Vagina (tissue), 2 donors: ENCODE measurements around the gene NUBPL. TPM values are rescaled to one million over a fixed set of nuclear protein-coding genes. Genes with fewer than 3 reads are reported as not detected.

Experiments
- DNase-seq, 2 donors: peaks; one replicate each; pipeline ENCODE4 v3.0.0-alpha.2; 2017; ENCODE audit errors: extremely low spot score in 2 of 2
- H3K27ac ChIP-seq: fragments of 200-600 bp; sonication (generic); one replicate; pipeline ENCODE4 v1.5.1; 2019
- H3K27me3 ChIP-seq: fragments of 200-600 bp; sonication (generic); one replicate; pipeline ENCODE4 v1.5.1; 2019
- H3K36me3 ChIP-seq, 2 donors: fragments of 200-600 bp; sonication (generic); one replicate each; pipeline ENCODE4 v1.5.1; 2017 to 2019
- H3K4me1 ChIP-seq: fragments of 200-600 bp; sonication (generic); one replicate; pipeline ENCODE4 v1.5.1; 2019
- H3K4me3 ChIP-seq, 2 donors: fragments of 200-600 bp; sonication (generic); 1 replicate in 1 of 2; 2 replicates in 1 of 2; pipeline ENCODE4 v1.5.1; 2016 to 2019
- H3K9me3 ChIP-seq: fragments of 200-600 bp; sonication (generic); one replicate; pipeline ENCODE4 v1.5.1; 2019
- POLR2A ChIP-seq, 2 donors: fragments of 450-650 bp; IDR thresholded peaks; one replicate each; pipeline ENCODE4 v1.6.1; 2017; ENCODE audit warnings: antibody characterized with exemption in 2 of 2, mild to moderate bottlenecking in 2 of 2, moderate library complexity in 2 of 2
- POLR2AphosphoS5 ChIP-seq, 2 donors: sonication (generic); formaldehyde crosslinking; IDR thresholded peaks; one replicate each; pipeline ENCODE4 v1.9.0; 2017; ENCODE audit warnings: antibody characterized with exemption in 2 of 2, mild to moderate bottlenecking in 2 of 2, low read depth in 1 of 2; ENCODE audit not compliant: insufficient read depth in 1 of 2
- intact Hi-C: fragments of 100-400 bp; cut with DNase I; formaldehyde crosslinking; loops from one replicate; pipeline ENCODE4 v1.15.1; 2023
- total RNA-seq: library from RNA; depleted of rRNA; stranded (reverse); fragments of >200 nt; gene quantifications from one replicate; pipeline ENCODE4 v1.2.3, GENCODE V29; 2016
- TF ChIP-seq, protein P1 (sequence below), 3 experiments: fragments of 450-650 bp in 2 of 3; fragments of 200-600 bp in 1 of 3; sonication (generic) in 1 of 3; IDR thresholded peaks; one replicate each; pipeline ENCODE4 v1.5.1; 2017 to 2019; ENCODE audit warnings: antibody characterized with exemption in 3 of 3, mild to moderate bottlenecking in 2 of 3, moderate library complexity in 2 of 3

The NUBPL gene
- total RNA-seq, 1 donor from 2014 or later, result 8.6 TPM

DNA sequence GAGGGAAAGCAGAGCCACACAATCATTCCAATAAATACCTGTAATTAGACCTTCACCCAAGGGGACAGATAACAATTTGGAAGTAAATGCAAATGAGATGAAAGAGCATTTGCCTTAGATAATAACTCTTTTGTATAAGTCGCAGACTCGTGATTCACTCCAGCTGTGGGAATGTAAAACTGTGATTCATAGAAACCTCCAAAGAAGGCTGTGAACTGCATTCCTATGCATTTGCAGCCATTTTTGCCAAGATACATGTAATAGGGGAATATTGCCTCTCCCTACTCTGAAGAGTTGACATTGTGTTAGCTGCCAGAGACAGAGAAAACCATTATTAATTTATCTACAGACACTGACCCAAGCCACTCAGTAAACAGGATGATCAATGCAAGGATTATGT is 334.0 kb downstream of the NUBPL start:
- no peaks in the 10 kb centered on the region for H3K9me3 ChIP-seq
- H3K36me3 ChIP-seq, result no peaks in the 10 kb centered on the region
- TF ChIP-seq POLR2A (IDR thresholded peaks at IDR 0.05) (no peak), POLR2AphosphoS5 (IDR thresholded peaks at IDR 0.05; ENCODE audit: insufficient read depth in 1 of 2, low read depth in 1 of 2) (no peak)
- TF ChIP-seq, protein P1, sequence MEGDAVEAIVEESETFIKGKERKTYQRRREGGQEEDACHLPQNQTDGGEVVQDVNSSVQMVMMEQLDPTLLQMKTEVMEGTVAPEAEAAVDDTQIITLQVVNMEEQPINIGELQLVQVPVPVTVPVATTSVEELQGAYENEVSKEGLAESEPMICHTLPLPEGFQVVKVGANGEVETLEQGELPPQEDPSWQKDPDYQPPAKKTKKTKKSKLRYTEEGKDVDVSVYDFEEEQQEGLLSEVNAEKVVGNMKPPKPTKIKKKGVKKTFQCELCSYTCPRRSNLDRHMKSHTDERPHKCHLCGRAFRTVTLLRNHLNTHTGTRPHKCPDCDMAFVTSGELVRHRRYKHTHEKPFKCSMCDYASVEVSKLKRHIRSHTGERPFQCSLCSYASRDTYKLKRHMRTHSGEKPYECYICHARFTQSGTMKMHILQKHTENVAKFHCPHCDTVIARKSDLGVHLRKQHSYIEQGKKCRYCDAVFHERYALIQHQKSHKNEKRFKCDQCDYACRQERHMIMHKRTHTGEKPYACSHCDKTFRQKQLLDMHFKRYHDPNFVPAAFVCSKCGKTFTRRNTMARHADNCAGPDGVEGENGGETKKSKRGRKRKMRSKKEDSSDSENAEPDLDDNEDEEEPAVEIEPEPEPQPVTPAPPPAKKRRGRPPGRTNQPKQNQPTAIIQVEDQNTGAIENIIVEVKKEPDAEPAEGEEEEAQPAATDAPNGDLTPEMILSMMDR (IDR thresholded peaks at IDR 0.05), result no peak

DNA sequence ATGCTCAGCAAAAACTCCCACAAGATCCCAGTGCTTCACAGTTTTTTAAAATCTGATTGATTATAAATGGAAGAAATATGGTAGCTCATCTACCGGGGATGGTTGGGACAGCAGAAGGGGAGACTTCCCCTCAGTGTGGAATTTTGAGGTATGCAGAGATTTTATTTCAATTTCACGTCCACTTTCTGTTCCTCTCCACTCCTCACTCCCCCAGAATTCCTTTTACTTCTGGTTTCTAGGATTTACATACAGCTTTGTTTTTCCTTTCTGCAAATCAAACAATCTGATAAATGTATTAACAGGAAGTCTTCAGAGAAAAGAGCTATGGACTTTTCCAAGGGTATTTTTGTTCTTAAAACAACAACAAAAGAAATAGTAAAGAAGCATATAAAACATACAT is 334.4 kb downstream of the NUBPL start:
- H3K9me3 ChIP-seq, result no peaks in the 10 kb centered on the region
- TF ChIP-seq, protein P1 (IDR thresholded peaks at IDR 0.05), result no peak
- TF ChIP-seq POLR2AphosphoS5 (IDR thresholded peaks at IDR 0.05; ENCODE audit: insufficient read depth in 1 of 2, low read depth in 1 of 2) (no peak), POLR2A (IDR thresholded peaks at IDR 0.05) (no peak)
- DNase-seq, result no peak
- no peak overlapping the region for H3K27ac ChIP-seq
- H3K4me1 ChIP-seq, result no peaks in the 10 kb centered on the region
- no peaks in the 10 kb centered on the region for H3K27me3 ChIP-seq
- no peaks in the 10 kb centered on the region for H3K36me3 ChIP-seq
- no peak overlapping the region for H3K4me3 ChIP-seq
- intact Hi-C loops, result no loop called here

More for the DNA sequence above, 334.0 kb downstream of the NUBPL start:
- H3K4me1 ChIP-seq, result no peaks in the 10 kb centered on the region
- no peaks in the 10 kb centered on the region for H3K27me3 ChIP-seq
- H3K27ac ChIP-seq, result no peak overlapping the region
- H3K4me3 ChIP-seq, result no peak overlapping the region
- DNase-seq, result no peak
- intact Hi-C loops, result no loop called here

DNA sequence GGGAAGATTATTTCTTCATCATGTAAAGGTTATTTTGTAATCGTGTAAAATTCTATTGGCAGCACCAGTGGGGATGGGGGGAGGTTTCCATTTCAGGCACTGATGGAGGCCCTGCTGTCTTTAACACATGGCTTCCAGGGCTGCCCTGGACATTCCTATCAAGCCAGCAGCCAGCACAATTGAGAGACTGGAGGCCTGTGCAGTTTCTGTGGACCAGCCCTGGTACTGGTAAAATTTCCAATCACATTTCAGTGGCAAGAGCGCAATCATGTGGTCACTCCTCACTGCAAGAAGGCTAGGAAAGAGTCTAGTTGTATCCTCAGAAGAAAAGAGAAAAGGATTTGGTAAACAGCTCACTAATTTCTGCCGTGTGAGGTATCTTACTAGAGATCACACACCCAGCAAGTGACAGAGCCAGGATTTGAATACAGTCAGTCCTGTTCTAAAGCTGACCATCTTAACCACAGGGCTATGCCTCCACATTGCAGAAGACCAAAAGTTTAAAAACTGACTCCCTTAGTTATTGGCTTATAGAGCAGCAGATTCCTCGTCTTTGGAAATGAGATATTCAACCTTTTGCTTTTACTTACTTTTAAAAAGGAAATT is 336.5 kb downstream of the NUBPL start:
- intact Hi-C loops, result no loop called here
- Histone ChIP-seq H3K4me1 (no peaks in the 10 kb centered on the region), H3K27ac (no peak overlapping the region), H3K4me3 (no peak overlapping the region), H3K36me3 (no peaks in the 10 kb centered on the region), H3K27me3 (no peaks in the 10 kb centered on the region), H3K9me3 (no peaks in the 10 kb centered on the region)
- TF ChIP-seq POLR2AphosphoS5 (IDR thresholded peaks at IDR 0.05; ENCODE audit: insufficient read depth in 1 of 2, low read depth in 1 of 2), result no peak
- TF ChIP-seq POLR2A (IDR thresholded peaks at IDR 0.05), result no peak
- TF ChIP-seq, protein P1 (IDR thresholded peaks at IDR 0.05), result no peak
- DNase-seq, result no peak

DNA sequence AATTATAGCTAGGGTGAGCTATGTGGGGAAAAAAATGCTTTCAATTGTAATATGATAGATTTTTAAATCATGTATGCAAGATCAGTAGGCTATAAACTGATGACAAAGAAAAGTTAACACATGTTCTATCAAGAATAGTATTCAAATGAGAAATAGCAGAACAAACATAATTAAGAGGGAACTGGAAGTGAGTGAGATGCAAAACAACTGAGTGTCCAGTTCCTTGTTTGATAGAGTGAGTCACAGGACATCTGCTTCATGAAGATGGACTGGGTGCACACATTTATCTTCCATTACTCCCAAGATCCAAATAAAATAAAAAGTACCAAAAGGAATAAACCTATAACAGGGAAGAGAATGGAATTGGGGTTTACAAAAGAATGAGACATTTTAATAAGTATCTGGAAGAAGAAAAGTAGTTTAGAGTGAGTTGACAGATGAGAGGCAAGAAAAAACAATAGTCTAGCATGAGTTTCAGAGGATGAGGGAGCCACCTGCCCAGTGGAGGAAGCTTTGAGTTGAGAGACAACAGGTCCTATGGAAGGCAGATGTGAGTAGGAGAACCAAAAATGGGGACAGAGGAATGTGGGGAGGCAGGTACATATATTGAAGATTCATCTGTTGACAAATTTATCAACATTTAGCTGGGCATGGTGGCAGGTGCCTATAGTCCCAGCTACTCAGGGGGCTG is 337.8 kb downstream of the NUBPL start:
- Histone ChIP-seq H3K9me3 (no peaks in the 10 kb centered on the region), H3K4me1 (no peaks in the 10 kb centered on the region), H3K36me3 (no peaks in the 10 kb centered on the region), H3K4me3 (no peak overlapping the region), H3K27me3 (no peaks in the 10 kb centered on the region), H3K27ac (no peak overlapping the region)
- intact Hi-C loops, result no loop called here
- no peak for TF ChIP-seq POLR2AphosphoS5 (IDR thresholded peaks at IDR 0.05; ENCODE audit: insufficient read depth in 1 of 2, low read depth in 1 of 2)
- TF ChIP-seq, protein P1 (IDR thresholded peaks at IDR 0.05), result no peak
- TF ChIP-seq POLR2A (IDR thresholded peaks at IDR 0.05), result no peak
- no peak for DNase-seq

DNA sequence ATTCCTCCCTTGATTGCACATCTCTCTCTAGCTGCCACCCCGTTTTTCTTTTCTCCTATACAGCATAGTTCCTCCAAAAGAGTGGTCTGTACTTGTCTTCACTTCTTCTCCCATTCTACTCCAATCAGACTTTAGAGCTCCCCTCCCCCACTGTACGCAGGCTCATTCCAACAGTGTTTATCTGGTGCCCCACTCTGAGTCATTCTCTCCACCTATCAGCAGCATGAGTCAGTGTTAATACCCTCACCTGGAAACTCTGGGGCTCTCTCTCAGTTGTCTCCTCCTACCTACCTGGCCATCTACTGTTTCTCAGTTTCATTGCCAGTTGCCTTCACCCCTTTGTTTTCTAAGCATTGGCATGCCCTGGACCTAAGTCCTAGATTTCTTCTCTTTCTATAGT is 340.8 kb downstream of the NUBPL start:
- Histone ChIP-seq H3K4me3 (no peak overlapping the region), H3K27ac (no peak overlapping the region), H3K27me3 (no peaks in the 10 kb centered on the region), H3K9me3 (no peaks in the 10 kb centered on the region), H3K4me1 (no peaks in the 10 kb centered on the region), H3K36me3 (no peaks in the 10 kb centered on the region)
- TF ChIP-seq POLR2A (IDR thresholded peaks at IDR 0.05) (no peak), POLR2AphosphoS5 (IDR thresholded peaks at IDR 0.05; ENCODE audit: insufficient read depth in 1 of 2, low read depth in 1 of 2) (no peak)
- TF ChIP-seq, protein P1 (IDR thresholded peaks at IDR 0.05), result no peak
- intact Hi-C loops, result no loop called here
- DNase-seq, result no peak
